Mononuclear cell (primary cell): ENCODE measurements around the gene CCDC190. TPM values are rescaled to one million over a fixed set of nuclear protein-coding genes. Genes with fewer than 3 reads are reported as not detected.
"Not testable (repeated sequence)": the region's sequence is repeated elsewhere in the genome, so short reads cannot be mapped to it uniquely, and the experiment has no call there.

Source experiments
- H3K27me3 ChIP-seq: 2 replicates; pipeline ENCODE4 v1.6.0; 2011; ENCODE audit warnings: low read length, control low read depth; ENCODE audit not compliant: insufficient read depth
- H3K4me1 ChIP-seq: 2 replicates; pipeline ENCODE4 v1.5.1; 2011; ENCODE audit warnings: mild to moderate bottlenecking, low read length, control low read depth; ENCODE audit not compliant: insufficient read depth
- H3K4me3 ChIP-seq: 2 replicates; pipeline ENCODE4 v1.5.1; 2011; ENCODE audit warnings: mild to moderate bottlenecking, low read length, moderate library complexity
- H3K9me3 ChIP-seq: 2 replicates; pipeline ENCODE4 v1.5.1; 2011; ENCODE audit warnings: low read depth, mild to moderate bottlenecking, control low read depth, low read length
- total RNA-seq: library from RNA; depleted of rRNA; stranded (reverse); fragments of >200 nt; gene quantifications from one replicate; pipeline ENCODE4 v1.2.3, GENCODE V29; 2012

The CCDC190 gene
- total RNA-seq, 1 donor = not detected

- Histone ChIP-seq H3K27me3 (no peaks in the 10 kb centered on the region), H3K9me3 (no peaks in the 10 kb centered on the region), H3K4me1 (peaks cover 21% of the 10 kb centered on the region), H3K4me3 (no peak overlapping the region)
These were observed 29.0 kb upstream of the CCDC190 start for GRCh38 chr1:162889989-162890388.

- Histone ChIP-seq H3K4me1 (no peaks in the 10 kb centered on the region), H3K9me3 (no peaks in the 10 kb centered on the region), H3K4me3 (no peak overlapping the region), H3K27me3 (no peaks in the 10 kb centered on the region)
These were observed 25.7 kb upstream of the CCDC190 start for GRCh38 chr1:162886705-162887104.

- Histone ChIP-seq H3K4me3 (no peak overlapping the region), H3K4me1 (no peaks in the 10 kb centered on the region), H3K9me3 (no peaks in the 10 kb centered on the region), H3K27me3 (peaks cover 3% of the 10 kb centered on the region)
These were observed 24.3 kb upstream of the CCDC190 start for GRCh38 chr1:162885265-162885664.

GRCh38 chr1:162884831-162885230 lies 23.9 kb upstream of the CCDC190 start:
- no peaks in the 10 kb centered on the region for H3K4me1 ChIP-seq
- no peak overlapping the region for H3K4me3 ChIP-seq
- H3K27me3 ChIP-seq = peaks cover 3% of the 10 kb centered on the region
- no peaks in the 10 kb centered on the region for H3K9me3 ChIP-seq

GRCh38 chr1:162882248-162882674 lies 21.3 kb upstream of the CCDC190 start:
- H3K4me3 ChIP-seq = no peak overlapping the region
- H3K27me3 ChIP-seq = peaks cover 3% of the 10 kb centered on the region
- H3K4me1 ChIP-seq = peaks cover 4% of the 10 kb centered on the region
- H3K9me3 ChIP-seq = no peaks in the 10 kb centered on the region

GRCh38 chr1:162881590-162881989 lies 20.6 kb upstream of the CCDC190 start:
- Histone ChIP-seq H3K4me3 (no peak overlapping the region), H3K27me3 (peaks cover 3% of the 10 kb centered on the region), H3K4me1 (peaks cover 4% of the 10 kb centered on the region), H3K9me3 (no peaks in the 10 kb centered on the region)

- H3K27me3 ChIP-seq, H3K4me3 ChIP-seq, H3K9me3 ChIP-seq, H3K4me1 ChIP-seq: not testable (repeated sequence)
These were observed 19.6 kb upstream of the CCDC190 start for GRCh38 chr1:162880617-162881016.

- Histone ChIP-seq H3K4me3 (no peak overlapping the region), H3K27me3 (peaks cover 7% of the 10 kb centered on the region), H3K4me1 (peaks cover 4% of the 10 kb centered on the region), H3K9me3 (no peaks in the 10 kb centered on the region)
These were observed 17.1 kb upstream of the CCDC190 start for GRCh38 chr1:162878000-162878596.

- Histone ChIP-seq H3K9me3 (no peaks in the 10 kb centered on the region), H3K27me3 (peaks cover 7% of the 10 kb centered on the region), H3K4me3 (no peak overlapping the region), H3K4me1 (peaks cover 4% of the 10 kb centered on the region)
These were observed 16.4 kb upstream of the CCDC190 start for GRCh38 chr1:162877412-162877811.

GRCh38 chr1:162876751-162877150 lies 15.8 kb upstream of the CCDC190 start:
- Histone ChIP-seq H3K4me3 (no peak overlapping the region), H3K9me3 (no peaks in the 10 kb centered on the region), H3K27me3 (peaks cover 7% of the 10 kb centered on the region), H3K4me1 (peaks cover 4% of the 10 kb centered on the region)

GRCh38 chr1:162873671-162874666 lies 13.0 kb upstream of the CCDC190 start:
- Histone ChIP-seq H3K4me3 (no peak overlapping the region), H3K4me1 (peaks cover 4% of the 10 kb centered on the region), H3K9me3 (no peaks in the 10 kb centered on the region), H3K27me3 (peaks cover 4% of the 10 kb centered on the region)

- no peaks in the 10 kb centered on the region for H3K9me3 ChIP-seq
- no peak overlapping the region for H3K4me3 ChIP-seq
- H3K27me3 ChIP-seq = peaks cover 4% of the 10 kb centered on the region
- H3K4me1 ChIP-seq = no peaks in the 10 kb centered on the region
These were observed 12.0 kb upstream of the CCDC190 start for GRCh38 chr1:162872981-162873380.

- not testable (repeated sequence) for H3K9me3 ChIP-seq, H3K4me1 ChIP-seq, H3K27me3 ChIP-seq, H3K4me3 ChIP-seq
These were observed 10.4 kb upstream of the CCDC190 start for GRCh38 chr1:162871417-162871816.

GRCh38 chr1:162868972-162869371 lies 8.0 kb upstream of the CCDC190 start:
- no peak overlapping the region for H3K4me3 ChIP-seq
- H3K9me3 ChIP-seq = no peaks in the 10 kb centered on the region
- H3K4me1 ChIP-seq = no peaks in the 10 kb centered on the region
- peaks cover 6% of the 10 kb centered on the region for H3K27me3 ChIP-seq

GRCh38 chr1:162861625-162862024 lies 650 bp upstream of the CCDC190 start:
- H3K27me3 ChIP-seq = peaks cover 6% of the 10 kb centered on the region

More at GRCh38 chr1:162861625-162862024, 650 bp upstream of the CCDC190 start:
- no peaks in the 10 kb centered on the region for H3K4me1 ChIP-seq
- no peaks in the 10 kb centered on the region for H3K9me3 ChIP-seq
- no peak overlapping the region for H3K4me3 ChIP-seq
